NCI-H748 (cell line): ENCODE results near the gene PRSS2.
"Not testable (repeated sequence)": the region's sequence is repeated elsewhere in the genome, so short reads cannot be mapped to it uniquely, and the experiment has no call there.

Experiments used
- DNase-seq: peaks from one replicate; lab custom pipeline; 2025; ENCODE audit not compliant: unreplicated experiment; lab: John Stamatoyannopoulos, UW

Gene PRSS2

DNA sequence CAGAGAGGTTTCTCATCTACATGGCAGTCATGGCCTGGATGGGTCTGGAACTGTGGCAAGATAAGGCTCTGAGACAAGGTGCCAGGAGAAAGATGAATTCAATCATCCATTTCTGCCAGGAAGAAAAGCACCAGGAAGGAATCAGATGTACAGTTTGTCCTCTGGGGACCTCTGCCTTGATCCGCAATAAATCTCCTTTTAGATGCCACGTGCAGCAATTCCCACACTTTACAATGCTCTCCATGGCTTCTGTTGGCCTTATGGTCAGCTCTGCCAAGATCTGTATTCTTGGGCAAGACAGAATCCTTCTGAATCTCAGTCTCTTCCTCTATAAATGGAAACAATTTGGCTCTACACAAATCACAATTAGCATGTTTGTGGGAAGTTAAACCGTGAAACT is 12.5 kb upstream of the PRSS2 start:
- DNase-seq = not testable (repeated sequence)

DNA sequence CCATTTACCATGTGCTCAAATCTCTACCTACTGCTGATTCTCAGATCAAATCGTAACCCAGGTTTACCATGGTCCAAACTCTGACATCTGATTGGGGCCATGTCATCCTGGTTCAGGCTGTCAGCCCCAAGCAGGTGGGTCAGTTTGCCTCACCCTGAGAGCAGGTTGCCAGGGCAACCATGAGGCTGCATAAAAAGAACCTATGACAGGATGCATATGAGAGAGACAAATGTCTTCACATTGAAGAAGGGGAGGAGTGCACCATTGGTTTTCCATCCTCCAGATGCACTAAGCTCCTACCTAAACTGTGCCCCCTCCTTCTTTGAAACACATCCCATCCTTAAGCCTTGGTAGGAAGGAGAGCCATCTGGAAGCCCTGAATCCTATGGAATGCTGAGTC is 11.3 kb upstream of the PRSS2 start:
- DNase-seq = peak; percentile 40

DNA sequence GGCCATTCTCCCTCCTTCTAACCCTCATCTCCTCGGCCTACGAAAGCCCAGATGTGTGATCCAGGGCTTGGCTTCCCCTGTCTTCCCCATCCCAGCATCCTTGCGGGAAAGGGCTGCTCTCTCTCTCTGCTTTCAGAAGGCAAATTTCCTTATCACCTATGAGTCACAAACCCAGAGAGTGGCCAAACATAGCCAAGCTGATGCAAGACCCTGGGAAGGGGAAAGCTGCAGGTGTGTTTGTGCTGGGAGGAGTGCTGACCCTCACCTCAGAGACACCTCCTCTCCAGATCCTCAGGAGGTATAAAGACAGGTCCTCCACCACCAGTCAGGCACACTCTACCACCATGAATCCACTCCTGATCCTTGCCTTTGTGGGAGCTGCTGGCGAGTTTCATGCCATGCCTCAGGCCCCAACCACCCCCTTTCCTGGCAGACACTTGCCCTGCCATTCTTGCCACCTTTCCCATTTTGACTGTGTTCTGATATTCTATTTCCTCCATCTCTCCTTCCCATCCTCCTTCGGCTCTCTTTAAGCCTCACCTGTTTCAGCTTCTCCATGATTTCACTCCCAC is 10.6 kb upstream of the PRSS2 start:
- no peak for DNase-seq

DNA sequence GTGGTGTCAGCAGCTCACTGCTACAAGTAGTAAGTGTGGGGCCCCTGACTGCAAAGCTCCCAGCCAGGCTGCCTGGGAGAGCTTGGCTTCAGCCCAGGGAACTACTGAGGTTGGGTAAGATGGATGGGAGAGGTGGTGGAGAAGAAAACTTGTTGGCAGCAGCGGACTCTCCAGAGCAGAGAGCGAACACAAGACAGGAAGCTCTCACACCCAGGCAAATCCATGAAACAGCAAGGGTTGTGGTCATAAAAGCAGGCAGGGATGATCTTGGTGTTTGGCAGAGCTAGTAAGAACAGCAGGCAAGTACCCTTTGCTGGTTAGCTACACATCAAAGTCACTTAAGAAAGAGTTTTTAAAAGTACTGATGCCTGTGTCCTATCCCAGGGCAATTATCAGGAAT is 9.2 kb upstream of the PRSS2 start:
- not testable (repeated sequence) for DNase-seq

DNA sequence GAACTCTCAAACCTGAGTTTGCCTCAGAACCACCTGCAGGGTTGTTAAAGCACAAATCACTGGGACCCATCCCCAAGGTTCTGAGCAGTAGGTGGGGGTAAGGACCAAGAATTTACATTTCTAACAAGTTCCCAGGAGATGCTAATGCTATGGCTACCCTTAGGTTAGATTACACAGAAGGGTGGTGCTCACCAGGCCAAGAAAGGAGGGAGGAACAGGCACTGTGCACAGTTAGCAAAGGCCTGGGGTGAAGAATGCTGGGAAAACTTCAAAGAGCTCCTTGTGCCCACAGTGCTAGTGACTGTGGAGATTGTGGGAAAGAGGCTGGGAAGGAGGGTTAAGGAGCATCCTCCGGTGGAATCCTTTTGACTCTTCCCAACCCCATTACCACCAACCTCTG is 8.7 kb upstream of the PRSS2 start:
- no peak for DNase-seq

DNA sequence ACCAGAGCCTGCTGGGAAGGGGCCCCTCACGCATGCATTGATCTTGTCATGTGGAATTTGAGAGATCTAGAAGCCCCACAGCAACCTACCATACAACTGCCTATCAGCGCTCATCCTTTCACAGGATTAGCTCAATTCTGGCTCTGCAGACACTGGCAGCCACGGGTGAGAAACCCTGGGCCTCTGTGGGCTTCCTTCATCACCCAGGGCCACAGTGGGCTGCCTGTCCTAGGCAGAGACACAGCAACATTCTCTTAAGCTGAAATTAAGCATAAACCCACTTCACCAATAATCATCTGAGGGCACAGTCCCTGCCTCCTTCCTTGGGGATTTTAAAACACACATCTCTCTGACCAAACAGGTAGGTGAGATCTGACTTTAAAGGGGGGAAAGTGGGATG is 3.3 kb upstream of the PRSS2 start:
- no peak for DNase-seq

DNA sequence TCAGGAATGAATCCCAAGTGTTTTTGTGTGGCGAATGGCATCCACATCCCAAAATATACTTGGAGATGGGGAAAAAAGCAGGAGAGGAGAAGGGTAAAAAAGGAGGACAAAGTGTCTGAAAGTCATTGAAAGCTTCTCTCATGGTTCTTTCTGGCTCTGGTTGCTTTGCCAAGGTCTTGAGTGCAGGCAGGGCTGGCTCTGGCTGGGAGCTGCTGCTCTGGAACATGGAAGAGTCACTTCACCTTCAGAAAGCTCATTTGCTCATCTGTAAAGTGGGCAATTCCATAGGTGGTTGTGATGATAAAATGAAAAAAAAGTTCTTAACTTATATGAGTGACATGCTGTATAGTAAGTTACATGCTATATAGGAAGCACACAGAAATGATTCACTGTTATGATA is 2.9 kb upstream of the PRSS2 start:
- DNase-seq = no peak

DNA sequence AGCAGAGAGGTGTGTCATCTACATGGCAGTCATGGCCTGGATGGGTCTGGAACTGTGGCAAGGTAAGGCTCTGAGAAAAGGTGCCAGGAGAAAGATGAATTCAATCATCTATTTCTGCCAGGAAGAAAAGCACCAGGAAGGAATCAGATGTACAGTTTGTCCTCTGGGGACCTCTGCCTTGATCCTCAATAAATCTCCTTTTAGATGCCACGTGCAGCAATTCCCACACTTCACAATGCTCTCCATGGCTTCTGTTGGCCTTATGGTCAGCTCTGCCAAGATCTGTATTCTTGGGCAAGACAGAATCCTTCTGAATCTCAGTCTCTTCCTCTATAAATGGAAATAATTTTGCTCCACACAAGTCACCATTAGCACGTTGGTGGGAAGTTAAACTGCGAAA is 1.9 kb upstream of the PRSS2 start:
- not testable (repeated sequence) for DNase-seq

DNA sequence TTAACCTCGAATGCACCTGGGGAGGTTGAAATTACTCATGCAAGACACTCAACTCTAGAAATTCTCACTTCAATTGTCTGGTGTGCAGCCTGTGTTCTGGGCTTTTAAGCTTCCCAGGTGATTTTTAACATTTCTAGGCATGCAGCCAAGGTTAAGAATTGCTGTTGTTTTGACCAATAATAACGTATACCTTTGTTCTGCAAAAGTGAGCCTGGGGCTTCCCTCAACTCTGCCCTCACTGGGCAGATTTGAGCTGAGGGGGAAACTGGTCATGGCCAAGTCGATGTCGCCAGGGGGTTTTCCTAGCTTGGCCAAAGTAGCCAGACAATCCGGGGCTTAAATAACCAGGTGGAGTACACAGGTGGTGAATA is 568 bp downstream of the PRSS2 start:
- peak; percentile 93 for DNase-seq

DNA sequence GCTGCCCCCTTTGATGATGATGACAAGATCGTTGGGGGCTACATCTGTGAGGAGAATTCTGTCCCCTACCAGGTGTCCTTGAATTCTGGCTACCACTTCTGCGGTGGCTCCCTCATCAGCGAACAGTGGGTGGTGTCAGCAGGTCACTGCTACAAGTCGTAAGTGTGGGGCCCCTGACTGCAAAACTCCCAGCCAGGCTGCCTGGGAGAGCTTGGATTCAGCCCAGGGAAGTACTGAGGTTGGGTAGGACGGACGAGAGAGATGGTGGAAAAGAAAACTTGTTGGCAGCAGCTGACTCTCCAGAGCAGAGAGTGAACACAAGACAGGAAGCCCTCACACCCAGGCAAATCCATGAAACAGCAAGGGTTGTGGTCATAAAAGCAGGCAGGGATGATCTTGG is 1.3 kb downstream of the PRSS2 start:
- DNase-seq = no peak

DNA sequence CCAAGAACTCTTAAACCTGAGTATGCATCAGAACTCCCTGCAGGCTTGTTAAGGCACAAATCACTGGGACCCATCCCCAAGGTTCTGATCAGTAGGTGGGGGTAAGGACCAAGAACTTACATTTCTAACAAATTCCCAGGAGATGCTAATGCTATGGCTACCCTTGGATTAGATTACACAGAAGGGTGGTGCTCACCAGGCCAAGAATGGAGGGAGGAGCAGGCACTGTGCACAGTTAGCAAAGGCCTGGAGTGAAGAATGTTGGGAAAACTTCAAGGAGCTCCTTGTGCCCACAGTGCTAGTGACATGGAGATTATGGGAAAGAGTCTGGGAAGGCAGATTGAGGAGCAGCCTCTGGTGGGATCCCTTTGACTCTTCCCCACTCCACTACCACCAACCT is 1.9 kb downstream of the PRSS2 start:
- DNase-seq = no peak

DNA sequence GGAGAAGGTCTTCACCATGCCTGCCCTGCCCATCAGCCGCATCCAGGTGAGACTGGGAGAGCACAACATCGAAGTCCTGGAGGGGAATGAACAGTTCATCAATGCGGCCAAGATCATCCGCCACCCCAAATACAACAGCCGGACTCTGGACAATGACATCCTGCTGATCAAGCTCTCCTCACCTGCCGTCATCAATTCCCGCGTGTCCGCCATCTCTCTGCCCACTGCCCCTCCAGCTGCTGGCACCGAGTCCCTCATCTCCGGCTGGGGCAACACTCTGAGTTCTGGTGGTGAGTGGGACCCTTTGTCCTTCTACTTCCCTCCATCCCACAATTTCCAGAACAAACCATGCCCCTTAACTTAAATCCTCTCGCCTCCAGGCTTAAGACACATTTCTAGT is 2.5 kb downstream of the PRSS2 start:
- no peak for DNase-seq

DNA sequence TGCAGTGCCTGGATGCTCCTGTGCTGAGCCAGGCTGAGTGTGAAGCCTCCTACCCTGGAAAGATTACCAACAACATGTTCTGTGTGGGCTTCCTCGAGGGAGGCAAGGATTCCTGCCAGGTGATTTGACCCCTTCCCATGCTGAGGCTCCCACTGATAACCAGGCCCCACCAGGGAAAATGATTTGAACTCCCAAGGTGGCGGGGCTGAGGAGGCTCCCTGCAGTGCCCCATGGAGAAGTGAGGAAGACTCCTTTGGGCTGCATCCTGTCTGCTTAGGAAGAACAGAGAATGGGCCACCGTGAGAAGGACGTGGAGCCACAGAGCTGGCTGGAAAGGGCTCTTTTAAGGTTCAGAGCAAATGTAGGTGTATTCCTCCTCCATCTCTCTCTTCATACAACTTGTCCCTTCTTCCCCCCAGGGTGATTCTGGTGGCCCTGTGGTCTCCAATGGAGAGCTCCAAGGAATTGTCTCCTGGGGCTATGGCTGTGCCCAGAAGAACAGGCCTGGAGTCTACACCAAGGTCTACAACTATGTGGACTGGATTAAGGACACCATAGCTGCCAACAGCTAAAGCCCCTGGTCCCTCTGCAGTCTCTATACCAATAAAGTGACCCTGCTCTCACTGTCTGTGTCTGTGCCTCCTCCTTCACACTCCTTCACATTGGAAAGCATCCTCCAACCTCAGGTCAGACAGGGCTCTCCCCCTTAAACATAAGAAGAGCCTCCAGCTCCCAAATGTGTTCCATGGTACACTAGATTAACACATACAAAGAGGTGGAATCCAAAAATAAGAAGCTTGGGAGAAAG is 3.4 kb downstream of the PRSS2 start:
- no peak for DNase-seq

DNA sequence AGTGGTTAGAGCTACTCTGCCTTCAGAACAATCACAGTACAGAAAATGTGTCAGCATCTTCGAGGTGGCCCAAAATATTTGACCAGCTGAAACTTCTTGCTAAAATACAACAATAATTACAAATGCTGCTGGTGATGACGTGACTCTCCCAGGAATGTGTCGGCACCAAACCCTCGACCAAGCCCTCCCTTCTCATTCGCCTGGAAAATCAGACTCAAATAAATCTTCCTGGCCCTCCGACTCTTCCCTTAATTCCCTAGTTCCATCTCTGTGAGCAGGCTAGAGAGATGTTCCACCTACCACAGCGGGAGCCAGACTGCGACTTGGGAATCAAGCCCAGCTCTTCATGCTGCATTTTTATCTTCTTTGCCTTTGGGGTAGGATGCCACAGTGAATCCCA is 4.1 kb downstream of the PRSS2 start:
- DNase-seq = no peak

DNA sequence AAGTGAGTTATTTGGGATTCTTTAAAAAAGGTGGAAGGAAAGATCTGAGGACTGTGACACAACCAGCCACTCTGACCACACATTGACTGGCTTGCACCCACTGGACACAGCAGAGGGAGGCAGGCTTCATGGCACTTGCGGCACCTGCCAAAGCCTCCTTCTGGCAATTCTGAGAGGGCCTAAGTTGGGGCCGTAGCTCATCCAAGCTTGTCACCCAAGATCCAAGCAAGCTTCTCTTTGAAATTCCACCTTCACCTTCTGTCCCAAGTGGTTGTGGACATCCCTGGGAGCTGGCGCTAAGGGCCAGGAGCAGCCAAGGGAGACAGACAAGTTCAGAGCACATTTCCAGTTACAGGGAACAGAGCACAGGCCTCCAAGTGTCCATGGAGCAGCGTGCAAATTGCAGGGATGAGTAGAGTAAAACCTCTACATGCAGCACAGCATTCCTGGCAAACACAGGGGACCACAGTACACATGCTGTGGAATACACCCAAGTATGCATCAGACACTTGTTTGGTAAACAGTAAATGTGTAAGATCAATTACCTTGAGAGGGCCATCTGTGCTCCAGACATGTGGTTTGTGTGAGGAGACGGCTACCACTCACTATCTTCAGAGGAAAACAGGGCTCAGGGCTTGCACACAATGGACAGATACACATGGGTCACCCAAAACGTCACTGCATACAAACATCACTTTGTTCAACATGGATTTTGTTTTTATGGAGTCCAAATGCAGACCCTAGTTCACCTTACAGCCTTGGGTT is 4.8 kb downstream of the PRSS2 start:
- peak; percentile 45 for DNase-seq

DNA sequence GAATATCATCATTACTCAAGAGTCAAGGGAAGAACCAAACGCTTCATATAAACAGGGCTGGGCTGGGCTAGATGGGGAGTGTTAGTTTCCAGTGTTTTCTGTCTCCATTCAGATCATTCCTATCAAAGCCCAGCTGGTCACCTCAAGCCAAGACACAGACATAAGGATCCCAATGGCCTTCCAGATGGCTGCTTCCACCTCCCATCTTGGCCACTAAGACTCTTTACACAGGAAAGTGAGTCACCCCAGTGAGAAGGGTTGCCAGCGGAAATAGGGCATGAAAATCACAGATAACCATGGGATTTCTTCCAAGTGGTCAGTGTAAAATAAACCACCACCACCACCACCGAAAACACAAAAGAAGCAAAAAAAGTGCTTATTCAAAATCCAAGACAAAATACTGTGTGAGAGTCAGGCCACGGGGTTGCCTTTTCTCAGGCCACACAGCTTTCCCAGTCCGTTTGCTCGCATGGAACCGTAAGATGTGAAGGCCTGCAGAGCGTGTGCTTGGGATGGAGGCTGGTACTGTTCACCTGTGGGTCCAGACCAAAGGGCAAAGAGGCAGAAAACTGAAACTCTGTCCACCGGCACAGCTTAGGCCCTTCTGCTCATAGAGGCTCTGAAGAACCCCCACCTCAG is 5.6 kb downstream of the PRSS2 start:
- no peak for DNase-seq

DNA sequence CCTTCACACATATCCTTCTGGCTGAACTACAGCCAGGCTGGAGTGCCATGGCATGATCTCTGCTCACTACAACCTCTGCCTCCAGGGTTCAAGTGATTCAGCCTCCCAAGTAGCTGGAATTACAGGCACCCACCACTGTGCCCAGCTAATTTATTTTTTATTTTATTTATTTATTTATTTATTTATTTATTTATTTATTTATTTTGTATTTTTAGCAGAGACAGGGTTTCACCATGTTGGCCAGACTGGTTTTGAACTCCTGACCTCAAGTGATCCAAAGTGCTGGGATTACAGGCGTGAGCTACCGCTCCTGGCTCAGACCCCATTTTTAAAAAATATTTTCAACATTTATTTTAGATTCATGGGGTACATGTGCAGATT is 6.1 kb downstream of the PRSS2 start:
- not testable (repeated sequence) for DNase-seq

DNA sequence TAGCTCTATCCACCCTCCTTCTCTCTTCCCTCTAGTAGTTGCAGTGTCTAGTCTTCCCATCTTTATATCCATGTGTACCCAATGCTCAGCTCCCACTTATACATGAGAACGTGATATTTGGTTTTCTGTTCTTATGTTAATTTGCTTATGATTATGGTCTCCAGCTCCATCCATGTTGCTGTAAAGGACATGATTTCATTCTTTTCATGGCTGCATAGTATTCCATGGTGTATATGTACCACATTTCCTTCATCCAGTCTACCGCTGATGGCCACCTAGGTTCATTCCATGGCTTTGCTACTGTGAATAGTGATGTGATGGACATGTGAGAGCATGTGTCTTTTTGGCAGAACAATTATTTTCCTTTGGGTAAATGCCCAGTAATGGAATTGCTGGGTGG is 6.5 kb downstream of the PRSS2 start:
- DNase-seq = no peak

DNA sequence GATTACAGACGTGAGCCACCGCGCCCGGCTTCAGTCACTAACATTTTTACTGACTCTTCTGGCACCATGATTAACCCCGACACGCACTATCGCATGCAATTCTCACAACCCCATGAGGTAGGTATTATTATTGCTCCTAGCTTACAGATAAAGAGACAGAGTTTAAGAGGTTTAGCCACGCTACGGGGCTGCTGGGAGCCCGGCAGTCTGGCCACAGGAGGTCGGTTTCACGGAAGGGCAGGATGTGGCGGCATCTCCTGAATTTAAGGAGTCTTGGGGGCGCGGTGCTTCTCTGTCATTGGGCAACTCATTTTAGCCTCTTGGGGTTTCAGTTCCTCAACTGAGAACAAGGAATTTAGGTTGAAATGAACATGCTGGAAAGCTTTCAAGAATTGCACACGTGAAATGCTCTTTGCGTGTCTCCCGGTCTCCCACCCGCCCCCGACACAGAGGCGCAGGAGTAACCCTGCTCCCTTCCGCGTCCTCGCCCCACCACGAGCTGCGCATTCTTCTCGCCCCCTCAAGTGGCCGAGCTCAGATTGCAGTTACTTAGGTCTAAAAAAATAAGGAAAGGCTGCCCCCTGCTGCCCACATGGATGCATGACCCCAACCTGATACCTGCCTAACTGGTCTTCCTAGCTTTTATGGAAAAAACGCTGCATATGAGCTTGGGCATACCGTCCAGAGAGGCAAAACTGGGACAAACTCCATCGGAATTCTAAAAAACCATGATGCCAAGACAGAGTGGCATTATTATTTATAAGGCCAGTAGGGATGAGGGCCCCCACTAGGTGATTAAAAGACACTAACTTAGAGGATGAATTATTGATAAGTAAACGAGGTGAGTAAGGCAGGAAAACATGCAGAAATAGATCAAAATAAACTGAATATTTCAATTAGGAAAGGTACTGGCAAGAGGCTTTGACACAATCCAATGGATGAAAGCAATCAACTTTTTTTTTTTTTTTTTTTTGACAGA is 12.4 kb downstream of the PRSS2 start:
- DNase-seq = peak; percentile 94

DNA sequence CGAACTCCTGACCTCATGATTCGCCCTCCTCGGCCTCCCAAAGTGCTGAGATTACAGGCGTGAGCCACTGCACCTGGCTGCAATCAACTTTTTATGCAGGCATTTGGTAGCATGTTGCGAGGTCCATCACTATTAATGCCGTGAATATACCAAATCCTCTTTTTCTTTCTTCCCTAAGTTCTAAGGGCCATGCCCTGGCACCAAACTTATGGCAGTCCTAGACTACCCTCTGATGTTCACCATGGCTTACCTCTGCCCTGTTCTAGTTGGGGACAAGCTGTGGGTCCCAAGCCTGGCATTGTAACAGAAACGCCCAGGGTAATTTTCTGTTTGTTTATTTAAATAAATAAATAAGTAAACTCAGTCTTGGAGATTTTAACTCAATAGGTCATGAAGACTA is 13.3 kb downstream of the PRSS2 start:
- DNase-seq = no peak

DNA sequence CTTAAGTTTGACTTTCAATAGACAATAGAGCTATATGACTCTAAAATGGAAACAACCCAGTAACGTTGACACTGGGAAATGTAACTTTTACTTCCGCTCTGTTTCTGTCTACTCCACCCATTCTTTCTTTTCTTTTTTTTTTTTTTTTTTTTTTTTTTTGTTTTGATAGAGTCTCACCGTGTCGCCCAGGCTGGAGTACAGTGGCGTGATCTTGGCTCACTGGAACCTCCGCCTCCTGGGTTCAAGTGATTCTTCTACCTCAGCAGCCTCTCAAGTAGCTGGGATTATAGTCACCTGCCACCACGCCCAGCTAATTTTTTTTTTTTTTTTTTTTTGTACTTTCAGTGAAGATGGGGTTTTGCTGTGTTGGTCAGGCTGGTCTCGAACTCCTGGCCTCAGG is 13.9 kb downstream of the PRSS2 start:
- no peak for DNase-seq
